CD4-positive, alpha-beta T cell treated with Interleukin-12 subunit alpha and Interleukin-12 subunit beta, for 1 hour (primary cell): ENCODE data around the gene VPS33B.

ENCODE experiments used
- DNase-seq: peaks from one replicate; pipeline ENCODE4 v3.0.0-alpha.2; 2020

Gene VPS33B

DNA sequence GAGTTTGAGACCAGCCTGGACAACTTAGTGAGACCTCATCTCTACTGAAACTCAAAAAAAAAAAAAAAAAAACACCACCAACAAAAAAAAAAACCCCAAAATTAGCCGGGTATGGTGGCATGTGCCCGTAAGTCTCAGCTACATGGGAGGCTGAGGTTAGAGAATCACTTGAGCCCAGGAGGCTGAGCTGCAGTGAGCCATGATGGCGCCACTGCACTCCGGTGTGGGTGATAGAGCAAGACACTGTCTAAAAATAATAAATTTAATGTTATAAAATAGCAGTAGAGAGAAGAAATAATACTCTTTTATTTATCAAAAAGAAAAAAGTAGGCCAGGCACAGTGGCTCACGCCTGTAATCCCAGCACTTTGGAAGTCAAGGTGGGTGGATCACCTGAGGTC lies 50.3 kb downstream of the VPS33B start:
- DNase-seq: no peak

DNA sequence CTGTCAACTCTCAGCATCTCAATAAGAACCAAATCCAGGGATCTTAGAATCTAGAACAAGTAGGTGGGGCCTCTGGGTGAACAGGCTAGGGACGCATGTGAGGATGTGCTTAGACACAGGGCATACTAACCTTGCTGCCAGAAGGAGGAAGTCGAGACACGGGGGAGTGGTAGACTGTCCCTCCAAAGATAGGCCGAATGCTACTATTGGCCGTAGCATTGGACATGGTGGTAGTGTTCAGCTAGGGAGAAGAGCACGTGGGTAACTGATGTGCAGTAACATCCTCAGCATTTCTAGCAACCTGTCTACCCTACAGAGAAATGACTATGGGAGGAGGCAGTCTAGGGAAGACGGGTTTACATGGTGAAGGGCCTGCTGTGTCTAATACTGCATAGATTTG lies 52.1 kb downstream of the VPS33B start:
- no peak for DNase-seq

DNA sequence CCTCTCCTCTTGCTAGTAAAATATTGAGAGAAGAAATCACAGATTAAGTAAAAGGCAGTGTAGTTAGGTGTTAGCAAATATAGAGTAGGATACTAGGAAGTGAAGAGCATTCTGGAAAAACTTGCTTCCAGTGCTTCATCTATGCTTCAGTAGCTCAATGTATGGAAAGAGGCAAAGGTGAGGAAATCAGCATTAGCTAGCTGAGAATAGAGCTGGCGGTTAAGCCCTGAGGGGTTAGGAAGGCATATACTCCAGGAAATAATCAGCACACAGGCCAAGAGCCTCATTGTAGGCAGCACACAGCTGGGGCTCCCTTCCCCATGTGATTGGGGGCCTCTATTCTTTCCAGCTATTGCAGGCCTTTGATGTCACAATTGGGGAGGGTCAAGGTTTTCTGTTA lies 54.0 kb downstream of the VPS33B start:
- no peak for DNase-seq

DNA sequence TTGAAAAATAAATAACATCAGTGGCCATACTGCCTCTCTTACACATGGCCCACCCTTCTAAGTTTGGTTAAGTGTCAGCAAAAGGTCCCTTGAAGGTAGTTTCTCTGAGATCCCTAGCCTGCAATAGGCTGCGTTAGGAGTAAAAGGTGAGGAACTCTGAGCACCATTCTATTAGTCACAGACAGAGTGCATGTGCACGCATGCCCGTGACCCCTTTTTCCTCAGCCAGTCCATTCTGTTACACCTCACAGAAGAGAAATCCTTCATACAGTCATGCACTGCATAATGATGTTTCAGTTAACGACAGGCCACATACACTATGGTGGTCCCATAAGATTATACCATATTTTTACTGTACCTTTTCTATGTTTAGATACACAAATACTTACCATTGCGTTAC lies 55.2 kb downstream of the VPS33B start:
- no peak for DNase-seq

DNA sequence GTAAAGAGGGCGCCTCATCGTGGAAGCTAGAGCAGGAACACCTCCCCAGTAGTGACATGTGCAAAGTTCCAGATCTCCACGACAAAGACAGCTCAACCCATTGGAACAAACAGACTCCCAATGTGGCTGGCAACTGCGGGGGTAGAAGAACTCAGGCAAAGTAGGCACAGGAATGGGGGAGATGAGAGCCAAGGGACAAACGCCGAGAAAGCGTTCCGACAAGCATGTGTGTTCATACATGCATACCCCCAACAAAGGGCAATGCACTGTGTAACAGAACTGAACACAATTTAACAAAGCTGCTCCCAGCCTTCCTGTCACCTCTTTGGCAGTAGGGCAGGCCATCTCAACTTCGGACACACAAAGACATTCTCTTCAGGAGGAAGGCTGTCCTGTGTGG lies 56.1 kb downstream of the VPS33B start:
- no peak for DNase-seq

DNA sequence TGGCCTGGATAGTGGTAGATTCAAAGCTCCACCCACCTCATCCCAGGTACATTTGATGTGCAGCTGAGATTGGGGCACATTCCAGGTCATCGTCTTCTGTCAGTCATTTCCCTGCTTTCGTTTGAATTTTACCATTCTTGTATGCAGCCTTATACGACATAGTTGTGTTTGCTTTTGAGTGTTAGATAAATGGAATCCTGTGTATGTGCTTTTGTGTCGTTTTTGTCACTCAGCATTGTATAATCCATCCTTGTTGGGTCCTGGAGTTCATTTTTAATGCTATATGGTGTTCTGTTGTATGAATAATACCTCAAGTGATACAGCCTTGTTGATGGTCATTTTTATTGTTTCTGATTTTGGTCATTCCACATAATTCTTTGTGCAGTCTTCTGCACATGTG lies 60.4 kb downstream of the VPS33B start:
- no peak for DNase-seq

DNA sequence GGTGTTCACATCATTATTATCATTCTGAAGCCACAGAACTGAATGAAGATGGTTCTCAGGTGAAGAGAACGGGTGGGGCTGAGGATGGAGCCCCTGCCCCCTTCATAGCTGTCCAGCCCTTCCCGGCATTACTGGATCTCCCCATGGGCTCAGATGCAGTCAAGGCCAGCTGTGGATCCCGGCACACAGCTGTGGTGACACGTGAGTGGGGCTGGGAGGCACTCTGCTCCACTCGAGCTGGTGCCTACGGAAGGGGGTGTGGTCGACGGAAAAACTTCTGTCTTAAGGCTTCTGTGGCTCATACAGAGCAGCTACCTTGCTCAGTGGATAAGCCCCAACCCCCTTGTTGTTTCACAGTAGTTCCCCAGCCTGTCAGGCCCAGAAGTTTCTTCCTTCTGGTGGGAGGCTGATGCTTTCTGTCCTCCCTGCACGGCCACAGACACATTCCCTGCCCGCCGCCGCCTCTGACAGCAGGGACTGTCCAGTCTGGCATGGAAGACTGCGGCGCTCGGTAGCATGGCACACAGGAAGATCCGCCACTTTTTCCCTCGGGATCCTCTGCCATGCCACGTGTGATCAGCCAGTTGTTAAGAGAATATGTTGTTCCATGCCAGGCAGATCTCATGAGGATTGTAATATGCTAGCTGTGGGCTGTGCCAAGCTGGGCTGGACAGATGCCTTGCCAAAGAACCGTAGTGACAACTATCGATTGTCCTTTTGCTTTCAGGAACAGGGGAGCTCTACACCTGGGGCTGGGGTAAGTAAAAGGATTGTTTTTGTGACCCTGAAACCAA lies 61.9 kb downstream of the VPS33B start:
- DNase-seq: no peak

DNA sequence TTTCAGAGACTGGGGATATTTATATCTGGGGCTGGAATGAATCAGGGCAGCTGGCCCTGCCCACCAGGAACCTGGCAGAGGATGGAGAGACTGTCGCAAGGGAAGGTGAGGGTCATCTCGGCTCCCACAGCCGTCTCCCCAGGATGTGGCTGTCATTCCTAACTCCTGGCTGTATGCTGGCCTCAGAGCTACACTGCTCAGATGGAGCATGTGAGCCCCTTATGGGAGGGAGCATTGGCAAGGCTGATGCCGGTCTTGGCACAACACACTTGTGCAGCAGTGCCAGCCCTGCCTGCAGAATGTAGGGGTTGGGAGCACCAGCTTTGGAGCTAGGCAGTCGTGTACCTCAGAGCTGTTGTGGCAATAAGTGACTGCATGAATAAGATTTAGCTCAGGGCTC lies 62.5 kb downstream of the VPS33B start:
- no peak for DNase-seq

DNA sequence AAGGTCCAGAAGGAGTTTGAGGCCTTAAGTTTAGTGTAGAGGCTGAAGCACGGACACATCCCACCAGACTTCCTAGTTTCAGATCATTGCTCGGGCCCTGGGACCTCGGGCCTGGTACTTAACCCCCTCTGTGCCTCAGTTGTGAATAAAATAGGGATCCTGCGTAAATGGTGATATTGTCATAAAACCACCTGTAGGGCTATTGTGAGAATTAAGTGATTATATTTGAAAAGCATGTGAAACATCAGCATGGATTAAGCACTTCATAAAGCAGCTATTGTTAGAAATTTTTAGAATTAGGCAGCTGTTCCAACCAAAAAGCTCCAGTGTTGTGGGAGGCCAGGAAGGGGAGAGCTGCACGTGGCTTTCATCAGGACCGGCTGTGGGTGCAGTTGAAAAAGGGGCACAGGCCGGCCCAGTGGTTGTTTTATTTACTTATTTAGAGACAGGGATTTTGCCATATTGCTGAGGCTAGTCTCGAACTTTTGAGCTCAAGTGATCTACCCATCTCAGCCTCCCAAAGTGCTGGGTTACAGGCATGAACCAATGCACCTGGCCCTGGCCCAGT lies 63.3 kb downstream of the VPS33B start:
- no peak for DNase-seq

DNA sequence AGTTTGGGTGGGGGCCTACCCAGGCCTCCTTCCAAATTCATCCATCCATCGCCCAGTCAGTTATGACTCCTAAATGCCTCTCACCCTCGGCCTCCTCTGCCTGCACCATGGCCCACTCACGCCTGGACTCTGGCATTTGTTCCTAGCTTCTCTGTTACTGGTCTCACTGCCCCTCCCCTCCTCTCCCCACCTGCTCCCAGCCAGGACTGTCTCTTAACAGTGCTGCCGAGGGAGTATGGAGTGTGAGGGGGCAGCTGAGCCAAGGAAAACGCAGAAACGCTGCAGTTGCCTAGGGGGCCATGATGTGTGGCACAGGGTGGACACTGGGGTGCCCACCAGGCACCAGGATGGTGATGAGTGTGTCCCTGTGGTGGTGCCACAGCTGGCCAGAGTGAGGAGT lies 64.6 kb downstream of the VPS33B start:
- DNase-seq: no peak

DNA sequence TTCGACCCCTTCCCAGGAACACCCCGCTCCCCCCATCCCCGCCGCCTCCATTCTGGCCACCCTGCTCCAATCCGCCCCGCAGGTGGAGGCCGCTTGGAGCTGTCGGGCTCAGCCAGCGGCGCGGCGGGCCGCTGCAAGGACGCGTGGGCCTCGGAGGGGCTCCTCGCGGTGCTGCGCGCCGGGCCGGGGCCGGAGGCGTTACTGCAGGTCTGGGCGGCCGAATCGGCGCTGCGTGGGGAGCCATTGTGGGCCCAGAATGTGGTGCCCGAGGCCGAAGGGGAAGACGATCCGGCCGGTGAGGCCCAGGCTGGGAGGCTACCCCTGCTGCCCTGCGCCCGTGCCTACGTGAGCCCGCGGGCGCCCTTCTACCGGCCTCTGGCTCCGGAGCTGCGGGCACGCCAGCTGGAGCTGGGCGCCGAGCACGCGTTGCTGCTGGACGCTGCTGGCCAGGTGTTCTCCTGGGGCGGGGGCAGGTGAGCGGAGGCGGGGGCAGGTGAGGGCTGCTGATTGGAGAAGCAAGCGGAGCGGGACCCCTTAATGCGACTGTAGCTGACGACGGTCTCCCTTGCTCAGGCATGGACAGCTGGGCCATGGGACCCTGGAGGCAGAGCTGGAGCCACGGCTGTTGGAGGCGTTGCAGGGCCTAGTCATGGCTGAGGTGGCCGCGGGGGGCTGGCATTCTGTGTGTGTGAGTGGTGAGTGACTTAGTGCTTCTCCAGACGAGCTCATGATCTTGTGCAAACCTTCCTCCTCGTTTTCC lies 65.2 kb downstream of the VPS33B start:
- no peak for DNase-seq

DNA sequence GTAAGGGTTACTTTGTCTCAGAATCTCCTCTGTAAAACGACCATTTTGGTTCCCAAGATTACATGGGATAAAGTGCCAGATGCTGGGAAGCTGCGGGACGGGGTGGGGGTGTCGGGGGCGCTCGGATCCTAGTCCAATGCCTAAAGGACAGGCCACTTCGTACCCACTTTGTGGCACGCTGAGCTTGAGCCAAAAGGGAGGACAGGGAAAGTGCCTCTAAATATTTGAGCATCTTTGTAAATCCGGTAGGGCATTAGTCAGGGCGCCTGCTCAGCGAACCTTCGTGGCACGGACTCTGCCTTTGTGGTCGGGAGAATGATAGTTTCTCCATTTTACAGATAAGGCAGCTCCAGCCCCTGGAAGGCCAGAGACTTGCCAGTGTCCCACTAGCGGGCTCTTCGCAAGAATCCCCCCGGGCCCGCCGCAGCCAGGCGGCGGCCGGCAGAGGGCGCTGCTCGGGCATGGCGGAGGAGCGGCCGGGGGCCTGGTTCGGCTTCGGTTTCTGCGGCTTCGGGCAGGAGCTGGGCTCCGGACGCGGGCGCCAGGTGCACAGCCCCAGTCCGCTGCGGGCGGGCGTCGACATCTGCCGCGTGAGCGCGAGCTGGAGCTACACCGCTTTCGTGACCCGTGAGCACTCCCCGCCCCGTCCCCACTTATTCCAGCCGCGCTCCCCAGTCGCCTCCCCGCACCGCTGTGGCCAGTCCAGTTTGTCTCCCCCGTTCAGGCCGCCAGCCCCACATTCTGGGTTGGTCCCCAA lies 65.9 kb downstream of the VPS33B start:
- DNase-seq: peak; percentile 69

DNA sequence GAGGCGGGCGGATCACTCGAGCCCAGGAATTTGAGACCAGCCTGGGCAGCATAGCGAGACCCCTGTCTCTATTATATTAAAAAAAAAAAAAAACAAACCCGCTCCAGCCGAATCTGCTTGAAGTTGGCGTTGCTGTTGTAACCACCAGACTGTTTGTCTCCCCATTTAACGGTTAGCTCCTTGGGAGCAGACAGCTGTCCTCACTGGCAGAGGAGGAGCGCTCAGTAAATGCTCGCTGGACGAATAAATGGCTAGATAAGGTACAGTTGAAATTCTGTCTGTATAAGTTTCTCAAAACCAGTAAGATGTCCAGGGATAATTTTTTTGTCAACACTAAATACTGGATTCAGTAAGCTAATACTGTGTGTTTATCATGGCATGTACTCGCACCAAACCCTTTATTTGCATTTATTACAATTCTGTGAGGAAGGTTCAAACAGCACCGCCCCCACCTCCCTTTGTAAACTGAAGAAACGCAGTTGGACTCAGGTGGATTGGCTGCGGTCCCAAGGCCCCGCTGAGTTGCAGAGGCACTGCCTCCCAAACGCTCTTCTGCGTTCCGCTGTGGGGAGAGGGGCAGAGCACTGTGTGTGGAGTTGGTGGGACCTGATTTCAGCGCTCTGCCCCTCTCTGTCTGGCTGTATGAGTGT lies 66.6 kb downstream of the VPS33B start:
- no peak for DNase-seq

DNA sequence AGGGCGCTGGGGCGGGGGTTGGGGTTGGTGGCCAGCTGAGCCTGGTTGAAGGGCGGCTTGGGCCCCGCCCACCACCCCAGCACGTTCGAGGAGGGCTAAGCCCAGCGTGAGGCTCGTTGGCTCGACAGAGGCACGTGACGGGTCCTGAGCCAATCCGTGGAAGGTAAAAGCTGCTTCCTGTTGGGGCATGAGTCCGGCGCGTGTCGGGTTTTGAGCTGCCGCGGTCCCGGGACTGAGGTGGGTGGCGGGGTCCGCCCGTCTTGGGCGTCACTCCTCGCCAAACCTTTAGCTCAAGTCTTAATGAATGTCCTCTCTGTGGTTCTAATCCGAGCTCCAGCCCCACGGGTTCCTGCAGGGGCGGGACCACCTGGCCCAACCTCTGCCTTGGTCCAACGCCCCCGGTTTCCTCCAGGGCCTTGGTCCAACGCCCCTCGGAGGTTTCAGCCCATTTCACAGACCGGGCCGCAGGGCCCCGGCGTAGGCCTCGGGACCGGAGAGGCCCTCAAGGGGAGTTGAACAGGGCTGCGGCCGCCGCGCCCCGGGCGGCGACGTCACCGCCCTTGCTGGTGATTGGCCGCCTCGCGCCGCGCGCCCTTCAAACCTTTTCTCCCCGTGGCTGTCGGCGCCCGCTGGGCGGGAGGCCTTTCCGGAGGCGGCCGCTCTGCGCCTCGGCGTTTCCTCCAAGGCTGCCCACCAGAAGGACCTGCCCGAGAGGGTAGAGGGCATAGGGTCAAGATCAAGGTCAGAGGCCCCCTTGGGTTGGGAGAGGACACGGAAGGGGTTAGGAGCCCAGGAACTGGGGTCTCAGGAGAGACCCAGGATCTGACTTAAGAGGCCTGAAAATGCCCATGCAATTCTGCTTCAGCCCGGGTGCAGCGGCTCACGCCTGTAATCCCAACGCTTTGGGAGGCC lies 67.4 kb downstream of the VPS33B start, which contains the start of gene RCCD1:
Gene RCCD1, plus strand, starts transcription at position 173 of the 912 bp plus-strand sequence. CDS start 1,851 bp downstream, outside the sequence.
- DNase-seq: peak; percentile 89

DNA sequence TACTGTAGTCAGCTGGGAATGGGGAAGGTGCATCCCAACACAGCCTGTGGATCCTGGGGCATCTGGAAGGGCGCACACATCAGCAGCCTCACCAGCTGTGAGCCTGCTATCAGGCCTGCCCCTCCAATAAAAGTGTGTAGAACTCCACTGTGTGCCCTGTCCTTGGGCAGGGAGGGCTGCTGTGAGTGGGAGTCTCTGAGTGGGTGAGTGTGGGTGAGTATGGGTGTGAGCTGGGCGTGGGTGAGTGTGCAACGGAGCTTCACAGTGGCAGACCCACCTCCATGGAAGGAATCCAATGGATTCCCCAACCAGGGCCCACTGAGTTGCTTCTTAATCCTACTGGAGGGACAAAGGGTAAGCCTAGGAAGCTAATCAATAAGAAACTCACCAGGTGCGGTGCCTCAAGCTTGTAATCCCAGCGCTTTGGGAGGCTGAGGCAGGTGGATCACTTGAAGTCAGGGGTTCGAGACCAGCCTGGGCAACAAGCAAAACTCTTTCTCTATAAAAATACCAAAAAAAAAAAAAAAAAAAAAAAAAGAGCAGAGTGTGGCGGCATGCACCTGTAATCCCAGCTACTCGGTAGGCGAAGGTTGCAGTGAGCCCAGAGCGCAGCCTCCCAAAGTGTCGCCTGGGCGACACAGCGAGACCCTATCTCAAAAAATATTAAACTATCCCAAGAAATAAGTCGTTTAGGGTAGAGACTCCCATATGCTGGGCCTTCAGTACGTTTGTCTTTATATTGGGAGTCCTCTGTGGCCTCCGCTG lies 68.3 kb downstream of the VPS33B start:
- no peak for DNase-seq

DNA sequence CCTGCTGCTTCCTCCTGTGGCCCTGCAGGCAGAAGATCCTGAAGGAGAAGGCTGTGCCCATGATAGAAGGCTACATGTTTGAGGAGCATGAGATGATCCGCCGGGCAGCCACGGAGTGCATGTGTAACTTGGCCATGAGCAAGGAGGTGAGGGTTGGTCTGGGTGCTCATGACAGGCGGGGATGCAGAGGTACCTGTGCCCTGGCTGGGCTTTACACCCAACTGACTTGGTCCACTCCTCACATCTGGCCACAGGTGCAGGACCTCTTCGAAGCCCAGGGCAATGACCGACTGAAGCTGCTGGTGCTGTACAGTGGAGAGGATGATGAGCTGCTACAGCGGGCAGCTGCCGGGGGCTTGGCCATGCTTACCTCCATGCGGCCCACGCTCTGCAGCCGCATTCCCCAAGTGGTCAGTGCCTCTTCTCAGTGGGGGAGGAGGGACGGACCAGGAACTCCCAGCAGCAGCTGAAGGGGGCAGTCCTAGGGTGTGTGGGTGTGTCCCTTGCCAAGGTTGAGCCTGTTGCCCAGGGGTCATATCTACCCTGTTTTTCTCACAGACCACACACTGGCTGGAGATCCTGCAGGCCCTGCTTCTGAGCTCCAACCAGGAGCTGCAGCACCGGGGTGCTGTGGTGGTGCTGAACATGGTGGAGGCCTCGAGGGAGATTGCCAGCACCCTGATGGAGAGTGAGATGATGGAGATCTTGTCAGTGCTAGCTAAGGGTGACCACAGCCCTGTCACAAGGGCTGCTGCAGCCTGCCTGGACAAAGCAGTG lies 69.3 kb downstream of the VPS33B start:
- no peak for DNase-seq

DNA sequence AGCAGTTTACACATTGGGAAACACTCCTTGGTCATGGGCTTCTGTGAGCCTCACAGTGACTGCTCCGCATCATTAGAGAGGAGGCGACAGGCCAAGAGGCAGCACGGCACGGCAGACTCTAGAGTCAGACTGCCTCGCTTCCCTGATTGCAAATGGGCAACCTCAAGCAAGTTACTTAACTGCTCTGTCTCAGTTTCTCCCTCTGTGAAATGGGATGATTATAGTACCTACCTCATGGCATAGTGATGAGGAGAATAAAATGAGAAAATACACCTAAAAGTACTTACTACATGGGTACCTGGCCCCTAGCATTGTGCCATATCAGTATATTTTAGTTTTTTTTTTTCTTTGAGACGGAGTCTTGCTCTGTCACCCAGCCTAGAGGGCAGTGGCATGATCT lies 71.7 kb downstream of the VPS33B start:
- DNase-seq: no peak

DNA sequence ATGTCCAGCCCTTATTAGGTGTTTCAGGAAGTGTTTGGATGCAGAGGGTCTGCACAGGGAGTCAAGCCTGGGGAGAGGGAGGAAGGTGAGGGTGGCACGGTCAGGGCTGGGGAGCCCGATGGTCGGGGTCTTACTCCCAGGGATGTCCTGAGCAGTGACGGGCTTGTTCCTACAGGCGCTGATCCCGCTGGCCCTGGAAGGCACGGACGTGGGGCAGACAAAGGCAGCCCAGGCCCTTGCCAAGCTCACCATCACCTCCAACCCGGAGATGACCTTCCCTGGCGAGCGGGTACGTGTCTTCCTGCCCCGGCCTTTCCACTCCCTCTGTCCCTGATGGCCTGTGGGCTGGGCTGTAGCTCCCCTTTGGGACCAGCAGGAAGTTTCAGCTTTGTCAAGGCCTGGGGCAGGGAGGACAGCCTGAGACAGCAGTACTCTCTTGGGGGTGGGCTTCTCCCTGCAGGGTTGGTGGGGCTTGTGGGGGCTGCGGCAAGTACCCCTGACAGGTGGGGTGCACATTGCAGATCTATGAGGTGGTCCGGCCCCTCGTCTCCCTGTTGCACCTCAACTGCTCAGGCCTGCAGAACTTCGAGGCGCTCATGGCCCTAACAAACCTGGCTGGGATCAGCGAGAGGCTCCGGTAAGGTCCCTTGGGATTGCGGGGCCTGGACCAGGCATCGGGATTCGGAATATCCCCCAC lies 72.3 kb downstream of the VPS33B start:
- no peak for DNase-seq
